ENCODE data around the gene RFXAP. TPM values are rescaled to one million over a fixed set of nuclear protein-coding genes. Genes with fewer than 3 reads are reported as not detected.

RFXAP gene
- total RNA-seq, 1 experiment from 2014 or later: 9.2 TPM

- POLR2A ChIA-PET: no interaction called here
Observed at GRCh38 chr13:36831291-36831690, 12.3 kb downstream of the RFXAP start.

GRCh38 chr13:36834299-36834698 lies 15.3 kb downstream of the RFXAP start:
- ChIA-PET POLR2A (no interaction called here), CTCF (no interaction called here)
- Mint-ChIP-seq H3K27me3 (ENCODE audit: low read depth) (no peaks in the 10 kb centered on the region), H3K9me3 (no peaks in the 10 kb centered on the region), H3K27ac (no peak overlapping the region), H3K36me3 (no peaks in the 10 kb centered on the region; the same call in 1 of the 2 replicates), H3K4me1 (peaks cover 9% of the 10 kb centered on the region), H3K4me3 (no peak overlapping the region)
- ATAC-seq: no peak
- DNase-seq (ENCODE audit: low spot score): no peak
- no peak for TF ChIP-seq FOXP1 (CRISPR knock-in tag; IDR thresholded peaks at IDR 0.05; ENCODE audit: borderline replicate concordance)

More at GRCh38 chr13:36831291-36831690, 12.3 kb downstream of the RFXAP start:
- no peak for DNase-seq (ENCODE audit: low spot score)
- CTCF ChIA-PET: interaction anchor here (0.8 kb wide), 1 partner anchor 18 kb away, joined by 3 read pairs; no protein-coding TSS in a partner anchor
- Mint-ChIP-seq H3K4me3 (no peak overlapping the region), H3K27me3 (ENCODE audit: low read depth) (no peaks in the 10 kb centered on the region), H3K36me3 (peaks cover 4% of the 10 kb centered on the region), H3K9me3 (no peaks in the 10 kb centered on the region), H3K27ac (no peak overlapping the region), H3K4me1 (no peaks in the 10 kb centered on the region)
- TF ChIP-seq ZNF121 (CRISPR knock-in tag; IDR thresholded peaks at IDR 0.05): no peak
- TF ChIP-seq ZNF423 (CRISPR knock-in tag; IDR thresholded peaks at IDR 0.05): no peak
- no peak for TF ChIP-seq MAX (CRISPR knock-in tag; IDR thresholded peaks at IDR 0.05)
- TF ChIP-seq USF2 (CRISPR knock-in tag; IDR thresholded peaks at IDR 0.05): no peak
- no peak for TF ChIP-seq ESRRA (CRISPR knock-in tag; IDR thresholded peaks at IDR 0.05; ENCODE audit: borderline replicate concordance)
- TF ChIP-seq ZNF532 (CRISPR knock-in tag; IDR thresholded peaks at IDR 0.05; ENCODE audit: borderline replicate concordance): no peak
- TF ChIP-seq KAT7 (CRISPR knock-in tag; IDR thresholded peaks at IDR 0.05; ENCODE audit: borderline replicate concordance): no peak
- no peak for TF ChIP-seq IRF2 (CRISPR knock-in tag; IDR thresholded peaks at IDR 0.05; ENCODE audit: borderline replicate concordance, low read depth)
- no peak for TF ChIP-seq RELA (CRISPR knock-in tag; IDR thresholded peaks at IDR 0.05; ENCODE audit: borderline replicate concordance)
- no peak for ATAC-seq

GRCh38 chr13:36837354-36838092 lies 18.5 kb downstream of the RFXAP start:
- POLR2A ChIA-PET: no interaction called here
- CTCF ChIA-PET: interaction anchor here (0.9 kb wide), 1 partner anchor 11 kb away, joined by 3 read pairs; no protein-coding TSS in a partner anchor
- no peak for TF ChIP-seq SMAD3 (CRISPR knock-in tag; IDR thresholded peaks at IDR 0.05; ENCODE audit: borderline replicate concordance)
- TF ChIP-seq E2F4 (CRISPR knock-in tag; IDR thresholded peaks at IDR 0.05; ENCODE audit: borderline replicate concordance, low read depth): no peak
- TF ChIP-seq ARID4B (CRISPR knock-in tag; IDR thresholded peaks at IDR 0.05; ENCODE audit: borderline replicate concordance): no peak
- no peak for TF ChIP-seq PRDM15 (CRISPR knock-in tag; IDR thresholded peaks at IDR 0.05)
- TF ChIP-seq ZBTB21 (CRISPR knock-in tag; IDR thresholded peaks at IDR 0.05; ENCODE audit: borderline replicate concordance): no peak

More at GRCh38 chr13:36837354-36838092, 18.5 kb downstream of the RFXAP start:
- no peaks in the 10 kb centered on the region for H3K9me3 Mint-ChIP-seq
- ATAC-seq: peak; percentile 40
- no peak for DNase-seq (ENCODE audit: low spot score)
- 0 out of 2 replicates have a peak overlapping the region, but pooled peaks have one; percentile 26 for H3K27ac Mint-ChIP-seq
- peaks cover 23% of the 10 kb centered on the region for H3K4me1 Mint-ChIP-seq
- H3K4me3 Mint-ChIP-seq: no peak overlapping the region
- H3K36me3 Mint-ChIP-seq: no peaks in the 10 kb centered on the region; the same call in 1 of the 2 replicates
- H3K27me3 Mint-ChIP-seq (ENCODE audit: low read depth): no peaks in the 10 kb centered on the region
